Neural progenitor cell (in vitro differentiated cells): ENCODE results near the gene TMEM87A.

Experiments
- EZH2 ChIP-seq: fragments of 200-600 bp; sonication (generic); IDR thresholded peaks from 2 replicates; pipeline ENCODE4 v1.6.1; 2017; ENCODE audit warnings: antibody characterized with exemption, mild to moderate bottlenecking, moderate library complexity
- EZH2phosphoT487 ChIP-seq: fragments of 200-600 bp; sonication (generic); IDR thresholded peaks from 2 replicates; pipeline ENCODE4 v1.6.1; 2017; ENCODE audit warnings: antibody characterized with exemption
- TF ChIP-seq, protein P1 (sequence below): fragments of 200-600 bp; sonication (generic); IDR thresholded peaks from 2 replicates; pipeline ENCODE4 v1.5.1; 2017; ENCODE audit warnings: antibody characterized with exemption, mild to moderate bottlenecking

- TF ChIP-seq, protein P1, sequence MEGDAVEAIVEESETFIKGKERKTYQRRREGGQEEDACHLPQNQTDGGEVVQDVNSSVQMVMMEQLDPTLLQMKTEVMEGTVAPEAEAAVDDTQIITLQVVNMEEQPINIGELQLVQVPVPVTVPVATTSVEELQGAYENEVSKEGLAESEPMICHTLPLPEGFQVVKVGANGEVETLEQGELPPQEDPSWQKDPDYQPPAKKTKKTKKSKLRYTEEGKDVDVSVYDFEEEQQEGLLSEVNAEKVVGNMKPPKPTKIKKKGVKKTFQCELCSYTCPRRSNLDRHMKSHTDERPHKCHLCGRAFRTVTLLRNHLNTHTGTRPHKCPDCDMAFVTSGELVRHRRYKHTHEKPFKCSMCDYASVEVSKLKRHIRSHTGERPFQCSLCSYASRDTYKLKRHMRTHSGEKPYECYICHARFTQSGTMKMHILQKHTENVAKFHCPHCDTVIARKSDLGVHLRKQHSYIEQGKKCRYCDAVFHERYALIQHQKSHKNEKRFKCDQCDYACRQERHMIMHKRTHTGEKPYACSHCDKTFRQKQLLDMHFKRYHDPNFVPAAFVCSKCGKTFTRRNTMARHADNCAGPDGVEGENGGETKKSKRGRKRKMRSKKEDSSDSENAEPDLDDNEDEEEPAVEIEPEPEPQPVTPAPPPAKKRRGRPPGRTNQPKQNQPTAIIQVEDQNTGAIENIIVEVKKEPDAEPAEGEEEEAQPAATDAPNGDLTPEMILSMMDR, result no peak
- TF ChIP-seq EZH2 (no peak), EZH2phosphoT487 (no peak)
Observed at GRCh38 chr15:42239528-42240182, 33.6 kb downstream of the TMEM87A start.
